HG02759 (cell line): ENCODE measurements around the gene RNF126.

Experiments used
- ATAC-seq: cut with Tn5 transposase; IDR thresholded peaks from one replicate; pipeline ENCODE4 v1.9.1; 2021; ENCODE audit warnings: mild to moderate bottlenecking, moderate library complexity; ENCODE audit not compliant: unreplicated experiment

Gene RNF126

DNA sequence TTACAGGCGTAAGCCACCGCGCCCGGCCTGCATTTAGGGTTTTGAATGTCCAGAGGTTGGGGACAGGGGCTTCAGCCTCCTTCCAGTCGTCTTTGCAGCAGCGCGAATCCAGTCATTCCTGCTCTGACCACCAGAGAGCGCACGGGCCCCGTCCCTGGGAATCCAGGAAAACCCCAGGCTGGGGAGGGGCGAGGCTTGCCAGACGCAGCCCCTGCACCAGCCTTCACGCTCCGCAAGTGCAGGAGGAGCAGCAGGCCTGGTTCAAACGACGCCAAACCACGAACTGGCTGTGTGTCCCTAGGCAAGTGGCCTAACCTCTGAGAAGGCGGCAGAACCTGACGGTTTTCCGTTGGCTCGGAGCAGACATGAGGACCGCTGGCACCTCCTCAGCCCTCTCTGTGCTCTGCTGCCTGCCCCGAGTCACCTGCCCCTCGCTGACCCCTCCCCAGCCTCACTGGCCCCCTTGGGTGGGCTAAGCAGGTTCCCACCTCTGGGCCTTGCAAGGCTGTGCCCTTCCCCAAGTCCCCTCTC, 2.0 kb upstream of the RNF126 start:
- no peak for ATAC-seq

DNA sequence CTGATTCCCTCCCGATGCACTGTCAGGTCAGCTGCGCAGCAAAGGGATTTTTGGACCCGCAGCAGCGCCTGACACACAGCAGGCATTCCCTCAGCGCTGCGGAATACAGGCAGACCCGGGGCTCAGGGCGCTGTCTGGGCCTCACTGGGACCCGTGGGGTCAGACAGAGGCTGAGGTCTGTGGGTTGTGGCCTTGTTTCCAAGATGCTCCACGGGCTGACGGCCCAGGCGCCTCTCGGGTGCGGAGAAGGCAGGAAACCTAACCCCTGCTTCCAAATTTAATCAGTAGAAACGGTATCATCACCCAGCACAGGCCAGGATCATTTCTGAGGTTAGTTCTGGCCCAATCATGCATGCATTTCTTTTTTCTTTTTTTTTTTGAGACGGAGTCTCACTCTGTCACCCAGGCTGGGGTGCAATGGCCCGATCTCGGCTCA, 686 bp upstream of the RNF126 start:
- no peak for ATAC-seq

DNA sequence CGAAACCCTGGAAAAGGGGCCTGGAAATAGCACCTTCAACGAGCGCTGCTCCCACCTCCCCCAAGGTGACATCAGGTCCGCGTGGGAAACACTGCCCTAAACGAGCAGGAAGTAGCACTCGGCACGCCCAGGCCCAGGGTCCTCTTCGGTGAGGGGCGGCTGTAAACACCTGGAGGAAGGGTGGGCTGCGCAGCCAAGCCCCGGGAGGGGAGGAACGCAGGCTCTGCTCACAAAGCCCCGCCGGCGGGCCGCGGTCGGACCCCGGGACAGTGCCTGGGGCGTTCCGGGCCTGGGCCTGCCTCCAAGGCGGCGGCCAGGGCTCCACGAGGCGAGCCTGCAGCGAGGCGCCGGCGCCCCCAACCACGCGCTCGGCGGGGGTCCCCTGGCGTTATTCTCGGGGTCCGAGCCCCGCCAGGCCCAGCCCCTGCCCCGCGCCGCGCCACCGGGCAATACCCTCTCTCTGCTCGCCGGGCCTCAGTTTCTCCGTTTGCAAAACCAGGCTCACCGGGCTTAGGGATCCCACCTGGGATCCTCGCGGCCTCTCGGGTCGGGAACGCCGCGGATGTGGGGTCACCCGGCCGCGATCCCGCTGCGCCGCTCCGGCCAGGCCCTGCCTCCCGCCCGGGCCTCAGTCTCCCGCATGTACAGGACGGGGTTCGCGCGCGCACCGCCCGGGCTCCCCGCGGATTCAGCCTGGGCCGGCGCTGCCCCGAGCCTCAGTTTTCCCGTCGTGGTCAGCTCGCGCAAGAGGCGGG, 630 bp downstream of the RNF126 start:
- ATAC-seq: peak; percentile 22

DNA sequence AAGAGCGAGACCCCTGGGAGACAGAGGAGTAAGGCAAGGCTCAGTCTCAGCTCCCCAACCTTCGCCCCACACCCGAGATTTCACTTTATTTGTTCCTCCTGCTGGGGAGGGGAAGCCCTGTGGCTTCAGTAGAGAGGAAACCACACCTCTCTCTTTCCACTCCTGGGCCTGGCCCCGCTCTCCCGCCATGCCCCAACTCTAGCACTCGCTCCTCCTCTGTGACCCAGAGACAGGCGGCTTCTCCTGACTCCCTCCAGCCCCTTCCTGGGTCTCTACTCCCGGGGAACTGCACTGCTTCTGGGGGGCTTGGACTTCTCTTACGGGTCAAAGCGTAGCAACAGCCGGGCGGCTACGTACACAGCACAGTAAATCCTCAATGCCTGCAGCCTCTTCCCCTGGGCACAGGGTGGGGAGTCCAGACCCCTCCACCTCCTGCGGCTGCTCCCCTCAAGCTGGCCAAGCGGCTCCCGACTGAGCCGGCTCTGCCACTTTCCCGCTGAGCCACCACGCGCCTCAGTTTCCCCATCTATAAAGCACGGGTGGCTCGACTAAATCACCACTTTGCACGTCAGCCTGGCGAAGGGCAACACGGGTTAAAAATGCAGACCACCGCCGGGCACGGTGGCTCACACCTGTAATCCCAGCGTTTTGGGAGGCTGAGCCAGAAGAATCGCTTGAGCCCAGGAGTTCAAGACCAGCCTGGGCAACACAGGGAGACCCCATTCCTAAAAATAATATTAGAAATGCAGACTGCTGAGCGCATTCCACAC, 1.4 kb downstream of the RNF126 start:
- ATAC-seq: no peak

DNA sequence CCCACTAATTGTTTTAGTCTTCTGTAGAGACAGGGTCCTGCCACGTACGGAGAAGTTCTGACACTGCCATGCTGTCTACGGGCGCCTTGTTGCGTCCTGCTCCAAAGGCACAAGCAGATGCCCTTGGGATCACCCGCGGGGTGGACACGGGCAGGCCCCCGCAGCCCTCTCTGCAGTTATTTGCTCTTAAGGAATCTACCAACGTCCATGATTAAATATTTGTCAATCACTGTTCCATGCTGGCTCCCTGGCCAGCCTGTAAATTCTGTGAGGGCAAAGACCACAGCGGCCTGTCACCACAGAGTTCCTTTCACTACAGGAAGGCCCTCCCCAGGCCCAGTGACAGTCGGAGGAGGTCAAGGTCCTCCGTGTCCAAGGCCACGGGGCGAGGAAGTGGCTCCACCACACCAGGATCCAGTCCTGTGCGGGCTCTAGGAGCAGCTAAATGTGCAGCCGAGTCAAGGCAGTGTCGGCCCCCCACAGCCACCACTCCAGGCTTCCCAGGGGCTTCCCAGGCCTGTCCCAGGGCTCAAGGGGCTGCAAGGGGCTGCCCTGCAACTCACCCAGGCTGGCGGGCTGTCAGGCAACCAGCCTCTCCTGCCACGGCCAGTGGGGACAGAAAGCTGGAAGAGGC, 2.1 kb downstream of the RNF126 start:
- ATAC-seq: no peak

DNA sequence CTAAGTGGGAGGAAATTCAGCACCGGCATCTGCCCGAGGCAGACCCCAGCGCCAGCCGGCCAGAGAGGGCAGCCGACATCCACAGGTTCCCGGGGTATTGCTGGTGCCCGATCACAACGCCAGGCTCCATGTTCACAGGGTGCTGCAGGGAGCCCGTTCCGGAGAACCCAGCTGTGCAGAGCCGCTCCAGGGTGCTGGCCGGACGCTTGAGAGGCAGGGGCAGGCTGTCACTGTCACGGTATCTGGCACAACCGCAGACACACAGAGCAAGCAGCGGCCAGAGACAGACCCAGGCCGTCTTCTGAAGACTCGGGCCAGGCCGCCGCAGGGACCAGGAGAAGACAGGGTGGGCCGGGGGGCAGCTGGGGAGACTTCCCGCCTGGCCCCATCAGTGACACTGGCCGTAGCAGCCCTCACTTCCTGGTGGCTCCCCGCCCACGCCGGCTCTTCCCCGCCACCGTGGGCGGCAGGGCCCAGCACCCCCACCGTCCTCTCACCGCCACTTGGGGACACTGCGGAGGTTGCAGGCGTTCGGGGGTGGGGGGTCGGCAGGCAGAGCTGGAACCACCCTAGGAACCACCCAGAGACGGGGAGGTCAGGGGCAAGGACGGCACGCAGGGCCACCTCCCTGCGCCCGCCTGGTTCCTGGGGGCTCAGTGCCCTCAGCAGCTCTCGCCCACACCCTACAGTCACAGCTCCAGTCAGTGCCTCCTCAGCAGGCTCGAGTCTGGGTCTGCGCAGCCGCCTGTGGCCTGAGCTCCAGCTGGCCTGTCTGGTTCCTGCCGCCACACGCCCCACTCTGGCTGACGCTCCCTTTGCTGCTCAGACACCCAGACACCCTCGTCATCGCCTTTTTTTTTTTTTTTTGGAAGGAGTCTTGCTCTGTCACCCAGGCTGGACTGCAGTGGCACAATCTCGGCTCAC, 3.8 kb downstream of the RNF126 start:
- no peak for ATAC-seq

DNA sequence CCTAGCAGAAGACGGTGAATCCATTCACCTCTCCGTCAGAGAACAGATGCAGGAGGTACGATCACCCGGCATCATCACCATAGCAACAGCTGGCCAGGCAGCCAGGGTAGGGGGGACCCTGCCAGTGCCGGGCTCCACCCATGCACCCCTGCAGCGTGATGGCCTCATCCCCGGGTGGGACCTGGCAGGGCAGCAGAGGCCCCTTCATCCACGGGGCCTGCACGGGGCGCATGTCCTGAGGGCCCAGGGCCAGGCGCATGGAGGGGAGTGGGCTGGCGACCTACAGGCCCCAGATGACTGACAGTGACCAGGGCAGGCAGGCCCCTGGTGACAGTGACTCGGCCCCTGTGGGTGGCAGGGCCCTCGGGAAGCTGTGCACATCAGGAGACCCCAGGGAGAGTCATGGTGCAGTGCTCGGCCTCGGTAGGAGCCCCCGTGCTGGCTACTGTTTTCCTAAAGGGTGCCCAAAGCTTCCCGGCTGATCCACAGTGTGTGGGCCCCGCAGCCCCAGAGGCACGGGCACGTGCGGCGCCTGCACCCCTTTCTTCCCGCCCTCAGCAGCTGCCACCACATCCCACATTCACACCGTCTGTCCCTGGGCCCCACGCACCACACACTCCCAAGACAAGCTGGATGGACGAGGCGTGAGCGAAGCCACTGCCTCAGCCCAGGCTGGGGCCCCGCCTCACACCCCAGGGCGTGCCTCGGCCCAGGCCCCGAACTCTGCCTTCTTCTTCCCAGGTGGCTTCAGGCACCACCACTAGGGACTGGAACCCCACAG, 4.8 kb downstream of the RNF126 start:
- ATAC-seq: no peak

DNA sequence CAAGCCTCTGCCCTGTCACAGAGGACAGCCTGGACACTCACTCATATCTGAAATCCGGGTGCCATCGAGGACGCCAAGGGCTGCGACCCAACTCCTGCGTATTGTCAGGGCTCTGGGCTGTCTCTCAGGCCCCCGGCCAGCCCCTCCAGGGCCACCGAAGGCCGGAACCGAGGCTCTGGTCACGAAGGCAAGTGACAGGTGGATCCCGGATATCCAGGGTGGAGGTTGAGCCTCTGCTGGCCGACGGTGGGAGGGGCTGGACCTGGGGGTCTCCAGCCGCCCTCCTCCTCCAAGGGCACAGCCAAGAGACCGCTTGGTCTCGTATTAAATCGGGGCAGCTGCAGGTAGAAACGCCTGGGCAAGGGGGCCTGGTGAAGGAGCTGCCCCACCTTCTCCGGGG, 5.4 kb downstream of the RNF126 start:
- no peak for ATAC-seq

DNA sequence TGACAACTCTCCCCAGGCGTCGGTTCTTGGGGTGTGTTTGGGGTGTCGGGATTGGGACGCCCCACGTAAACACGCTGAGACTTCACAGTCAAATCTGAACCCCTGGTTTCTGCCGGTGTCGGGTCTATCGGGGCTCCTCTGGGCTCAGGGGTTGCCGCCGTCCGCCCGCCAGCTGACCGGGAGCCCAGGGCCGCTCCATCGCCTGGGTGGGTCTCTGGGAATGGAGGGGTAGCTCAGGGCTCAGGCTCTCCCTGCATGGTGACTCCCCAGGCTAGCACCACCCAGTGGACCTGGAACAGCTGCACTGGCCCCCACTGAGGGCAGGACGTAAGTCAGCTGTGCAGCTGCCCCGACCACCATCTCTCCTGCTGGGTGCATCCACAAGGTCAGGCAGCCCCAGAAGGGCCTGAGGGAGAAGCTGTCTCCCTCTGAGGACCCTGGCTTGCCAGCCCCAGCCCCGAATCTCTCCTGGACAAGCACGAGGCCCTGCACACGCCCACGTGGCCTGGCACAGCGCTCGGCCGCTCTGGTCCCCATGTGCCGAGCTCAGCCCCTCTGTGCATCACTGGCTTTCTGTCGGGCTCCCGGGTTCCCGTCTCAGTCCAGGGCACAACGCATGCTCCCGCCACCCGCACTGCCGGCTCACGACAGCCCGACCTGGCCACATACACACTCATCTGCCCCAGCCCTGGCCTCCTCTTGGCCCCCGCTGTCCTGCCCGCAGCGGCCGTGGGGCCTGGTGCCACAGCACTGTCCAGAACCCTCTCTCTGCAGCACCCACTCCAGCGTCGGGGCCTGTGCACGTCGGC, 6.1 kb downstream of the RNF126 start:
- no peak for ATAC-seq

DNA sequence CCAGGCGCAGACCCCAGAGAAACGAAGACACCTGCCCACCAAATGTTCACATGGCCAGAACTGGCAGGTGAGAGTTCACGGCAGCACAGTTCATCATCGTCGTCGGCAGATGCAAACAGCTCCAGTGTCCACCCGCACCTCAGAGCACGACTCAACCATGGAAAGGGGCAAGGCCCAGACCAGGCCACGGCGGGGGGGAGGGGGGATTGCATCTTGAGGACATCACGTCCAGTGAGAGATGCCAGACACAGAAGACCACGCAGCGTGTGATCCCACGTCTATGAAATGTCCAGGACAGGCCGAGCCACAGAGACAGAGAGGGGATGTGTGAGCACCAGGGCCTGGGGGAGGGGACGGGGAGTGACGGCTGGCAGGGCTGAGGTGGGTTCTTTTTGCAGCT, 7.3 kb downstream of the RNF126 start:
- ATAC-seq: no peak

DNA sequence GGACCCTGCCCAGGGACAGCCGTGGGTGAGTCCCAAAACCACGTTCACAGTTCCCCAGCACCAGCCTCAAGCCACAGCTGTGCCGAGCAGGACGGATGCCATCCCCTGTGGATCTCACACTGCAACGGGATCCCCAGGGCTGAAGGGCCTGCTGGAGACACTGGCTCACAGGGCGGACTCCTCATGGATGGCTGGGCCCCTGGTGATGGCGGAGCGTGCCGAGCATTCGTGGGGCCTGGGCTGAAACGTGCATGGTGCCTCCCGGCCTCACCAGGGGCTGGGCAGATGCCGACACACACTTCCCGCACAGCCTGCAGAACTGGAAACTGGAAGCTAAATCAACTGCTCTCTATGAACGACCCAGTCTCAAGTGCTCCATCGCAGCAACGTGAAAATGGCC, 9.6 kb downstream of the RNF126 start:
- ATAC-seq: no peak

DNA sequence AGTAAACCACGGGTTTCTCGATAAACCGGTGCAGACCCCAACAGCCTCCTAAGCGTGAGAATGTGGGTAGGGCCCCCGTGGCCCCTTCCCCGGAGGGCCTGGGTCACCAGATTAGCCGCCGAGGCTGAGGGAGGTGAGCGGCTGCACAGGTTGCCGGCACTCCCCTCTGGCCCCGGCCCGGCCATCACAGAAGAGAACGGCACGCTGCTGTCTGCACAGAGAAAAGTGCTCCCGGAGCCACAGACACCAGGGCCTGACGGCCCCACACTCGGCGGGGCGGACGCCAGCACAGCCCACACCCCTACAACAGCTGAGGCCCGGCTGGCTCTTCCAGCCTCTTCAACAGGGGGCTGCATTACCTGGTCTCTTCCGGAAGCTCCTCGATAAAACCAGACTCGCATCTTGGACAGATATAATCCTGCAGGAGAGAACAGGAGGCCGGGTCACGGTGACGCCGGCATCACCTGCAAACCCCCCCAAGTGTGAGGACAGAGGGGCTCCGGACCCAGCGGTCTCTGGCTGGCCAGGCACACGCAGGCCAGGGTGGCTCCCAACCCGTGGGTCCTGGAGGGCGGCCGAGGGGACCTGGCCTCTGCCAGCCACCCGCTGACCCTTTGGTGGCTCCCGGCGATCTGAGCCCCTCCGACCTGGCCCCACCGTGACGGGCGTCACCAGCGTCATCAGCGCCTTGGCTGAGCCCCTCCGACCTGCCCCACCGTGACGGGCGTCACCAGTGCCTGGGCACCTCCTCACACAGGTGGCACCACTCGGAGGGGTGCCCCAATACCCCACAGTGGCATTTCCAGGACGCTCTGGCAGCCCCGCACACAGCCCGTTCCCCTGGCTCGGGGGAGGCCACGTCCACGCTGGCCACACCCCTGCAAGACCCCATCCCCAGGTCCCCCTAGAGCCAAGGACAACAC, 10.3 kb downstream of the RNF126 start:
- ATAC-seq: no peak

DNA sequence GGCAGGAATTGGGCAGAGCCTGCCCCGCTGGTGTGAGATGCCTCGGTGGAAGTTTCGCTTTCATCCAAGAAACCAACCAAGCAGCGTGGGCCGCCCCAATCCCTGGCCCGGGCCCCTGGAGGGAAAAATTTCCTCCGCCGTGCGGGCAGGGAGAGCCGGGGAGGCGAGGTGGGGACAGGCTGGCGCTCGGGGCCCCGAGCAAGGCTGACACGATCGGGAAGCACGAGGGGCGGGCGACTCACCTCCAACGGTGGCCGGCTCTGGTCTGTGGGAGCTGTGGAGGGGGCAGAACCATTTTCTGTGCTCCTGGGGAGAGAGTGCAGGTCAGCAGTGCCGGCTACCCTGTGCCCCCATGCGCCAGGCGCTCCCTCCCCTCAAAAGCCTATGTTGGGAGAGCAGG, 11.0 kb downstream of the RNF126 start:
- no peak for ATAC-seq

DNA sequence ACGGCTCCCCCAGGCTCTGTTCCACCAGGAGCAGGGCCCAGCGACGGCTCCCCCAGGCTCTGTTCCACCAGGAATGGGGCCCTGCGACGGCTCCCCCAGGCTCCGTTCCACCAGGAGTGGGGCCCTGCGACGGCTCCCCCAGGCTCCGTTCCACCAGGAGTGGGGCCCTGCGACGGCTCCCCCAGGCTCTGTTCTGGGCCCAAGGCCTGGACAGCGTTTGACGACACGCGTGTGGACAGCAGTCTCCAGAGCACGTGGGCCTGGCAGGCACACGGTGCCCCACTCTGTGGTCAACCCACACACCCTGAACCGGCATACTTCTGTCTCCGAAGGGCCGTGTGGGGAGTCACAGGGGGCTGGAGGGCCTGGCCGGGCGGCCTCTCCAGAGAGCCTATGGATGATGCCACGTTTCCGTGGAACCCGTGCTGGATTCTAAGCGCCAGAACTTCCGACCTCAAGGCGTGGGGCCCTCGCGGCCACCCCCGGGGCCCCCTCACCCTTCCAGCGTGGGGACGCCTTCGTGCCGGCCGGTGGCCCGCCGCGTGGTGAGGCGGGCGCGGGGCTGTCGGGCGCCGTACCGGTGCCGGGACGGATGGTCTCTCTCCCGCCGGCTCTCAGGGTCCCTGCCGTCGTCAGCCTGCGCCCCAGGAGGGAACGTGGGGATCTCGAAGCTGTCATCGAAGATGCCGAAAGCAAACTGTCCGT, 11.7 kb downstream of the RNF126 start:
- no peak for ATAC-seq

DNA sequence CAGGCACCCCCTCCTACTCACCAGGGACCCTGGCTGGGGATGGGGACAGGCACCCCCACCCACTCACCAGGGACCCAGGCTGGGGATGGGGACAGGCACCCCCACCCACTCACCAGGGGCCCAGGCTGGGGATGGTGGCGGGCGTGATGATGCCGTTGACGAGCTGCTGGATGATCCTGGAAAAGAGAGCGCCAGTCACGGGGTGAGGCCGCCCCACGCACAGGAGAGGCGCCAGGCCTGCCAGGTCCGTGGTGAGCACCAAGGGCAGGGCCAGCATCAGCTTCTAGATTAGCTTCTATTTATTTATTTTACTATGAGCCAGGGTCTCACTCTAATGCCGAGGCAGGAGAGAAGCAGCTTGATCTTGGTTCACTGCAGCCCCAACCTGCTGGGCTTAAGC, 12.9 kb downstream of the RNF126 start:
- ATAC-seq: no peak

DNA sequence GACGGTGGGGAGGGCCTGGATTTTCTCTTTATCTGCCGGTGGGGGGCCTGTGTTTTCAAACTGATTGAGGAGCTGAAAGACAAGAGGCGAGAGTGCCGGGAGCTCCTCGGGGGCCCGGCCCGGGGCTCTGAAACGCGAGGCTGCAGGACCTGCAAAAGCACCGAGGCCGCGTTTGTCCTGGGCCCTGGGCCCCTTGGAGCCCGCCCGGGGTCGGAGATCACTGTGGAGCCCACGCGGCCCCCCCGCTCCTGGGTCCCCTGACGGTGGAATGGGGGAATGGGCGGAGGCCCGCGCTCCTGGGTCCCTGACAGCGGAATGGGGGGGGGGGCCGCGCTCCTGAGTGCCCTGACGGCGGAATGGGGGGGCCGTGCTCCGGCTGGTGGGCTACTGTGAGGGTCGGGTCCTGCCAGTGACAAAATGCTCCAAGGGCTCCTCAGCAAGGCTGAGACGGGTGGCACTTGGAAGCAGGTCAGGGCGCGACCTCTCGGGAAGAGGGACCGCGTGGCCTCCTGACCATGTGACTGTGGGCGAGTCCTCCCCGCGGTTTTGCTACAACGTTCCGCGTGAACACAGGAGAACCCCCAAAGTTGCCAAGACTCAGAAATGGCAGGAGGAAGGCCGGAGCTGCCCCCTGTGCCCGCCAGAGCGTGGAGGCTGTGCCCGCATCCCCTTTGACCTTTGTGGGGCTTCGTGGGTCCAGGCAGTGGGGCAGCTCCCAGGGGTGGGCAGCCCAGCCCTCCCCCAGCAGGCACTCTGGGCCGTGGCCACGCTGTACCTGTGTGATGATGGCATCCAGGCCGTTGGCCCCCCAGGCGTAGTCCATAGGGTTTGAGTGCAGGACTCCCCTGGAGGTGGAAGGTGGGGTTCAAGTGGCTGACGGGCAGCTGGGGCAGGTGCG, 13.9 kb downstream of the RNF126 start:
- no peak for ATAC-seq
